ENCODE measurements around the gene FAM89A.

The FAM89A gene

DNA sequence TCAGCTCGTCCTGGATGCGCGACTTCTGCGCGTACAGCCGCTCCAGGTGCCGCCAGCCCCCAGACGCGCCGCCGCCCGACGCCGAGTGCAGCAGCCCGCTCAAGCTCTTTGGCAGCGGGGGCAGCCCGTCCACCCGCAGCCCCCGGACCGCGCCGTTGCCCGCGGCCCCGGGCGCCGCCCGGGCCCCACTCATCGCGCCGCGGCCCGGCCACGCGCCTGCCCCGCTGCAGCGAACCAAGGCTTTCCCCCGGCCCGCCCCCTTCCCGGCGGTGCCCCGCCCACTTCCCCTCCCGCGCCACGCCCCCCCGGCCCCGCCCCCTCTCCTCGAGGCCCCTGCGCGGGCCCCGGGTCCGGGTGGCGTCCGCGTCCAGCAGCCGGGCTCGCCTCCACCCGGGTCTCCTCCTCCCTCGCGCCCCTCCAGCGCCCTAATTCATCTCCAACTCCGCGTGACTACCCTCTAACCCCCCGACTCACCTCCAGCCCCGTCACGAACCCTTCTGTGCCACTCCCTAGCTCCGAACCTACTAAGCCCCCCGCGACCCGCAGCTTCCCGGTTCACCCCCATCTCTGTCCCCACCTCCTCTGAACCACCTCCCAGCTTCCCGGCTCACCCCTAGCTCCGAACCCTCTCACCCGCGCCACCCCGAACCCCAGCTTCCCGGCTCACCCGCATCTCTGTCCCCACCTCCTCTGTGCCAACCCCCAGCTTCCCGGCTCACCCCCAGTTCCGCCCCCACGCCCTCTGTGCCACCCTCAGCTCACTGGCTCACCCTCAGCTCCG is at the start of gene FAM89A:
TSS of gene FAM89A (minus strand) at position 236 of the 781 bp plus-strand sequence. CDS start at position 193, 43 bp downstream.
- DNase-seq = peak; percentile 66 to 77

DNA sequence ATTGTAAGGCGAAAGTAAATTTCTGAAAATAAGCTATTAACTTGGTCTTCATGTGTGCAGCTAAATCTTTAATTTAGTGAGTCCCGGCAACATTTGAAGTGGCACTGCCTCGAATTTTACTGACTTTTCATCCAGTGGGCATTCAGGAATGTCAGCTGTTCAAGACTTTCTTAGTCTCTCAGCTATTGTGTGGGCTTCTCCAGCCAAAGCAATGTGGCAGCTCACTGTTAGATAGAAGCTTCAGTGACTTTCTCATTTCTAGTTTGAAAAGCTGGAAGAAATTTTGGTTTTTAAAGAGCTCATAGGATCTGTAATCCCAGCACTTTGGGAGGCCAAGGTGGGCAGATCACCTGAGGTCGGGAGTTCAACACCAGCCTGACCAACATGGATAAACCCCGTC is 44.3 kb upstream of the FAM89A start:
- DNase-seq = no peak

DNA sequence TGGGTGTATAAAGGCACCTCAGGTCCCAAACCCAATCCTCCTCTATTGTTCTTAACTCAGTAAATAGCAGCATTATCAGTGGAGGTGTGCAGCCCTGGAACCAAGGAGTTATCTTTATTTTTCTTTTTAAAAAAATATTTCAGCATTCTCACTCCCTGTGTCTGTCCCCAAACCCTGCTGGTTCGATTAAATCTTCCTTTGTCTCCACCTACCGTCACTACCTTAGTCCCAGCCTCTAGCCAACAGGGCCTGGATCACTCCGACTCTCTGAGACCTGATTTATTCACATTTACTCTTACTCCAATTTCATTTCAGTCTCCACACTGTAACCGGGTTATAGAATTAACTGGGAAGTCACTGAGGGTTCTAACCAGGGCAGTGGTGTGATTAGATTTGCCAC is 39.1 kb upstream of the FAM89A start:
- DNase-seq = no peak

DNA sequence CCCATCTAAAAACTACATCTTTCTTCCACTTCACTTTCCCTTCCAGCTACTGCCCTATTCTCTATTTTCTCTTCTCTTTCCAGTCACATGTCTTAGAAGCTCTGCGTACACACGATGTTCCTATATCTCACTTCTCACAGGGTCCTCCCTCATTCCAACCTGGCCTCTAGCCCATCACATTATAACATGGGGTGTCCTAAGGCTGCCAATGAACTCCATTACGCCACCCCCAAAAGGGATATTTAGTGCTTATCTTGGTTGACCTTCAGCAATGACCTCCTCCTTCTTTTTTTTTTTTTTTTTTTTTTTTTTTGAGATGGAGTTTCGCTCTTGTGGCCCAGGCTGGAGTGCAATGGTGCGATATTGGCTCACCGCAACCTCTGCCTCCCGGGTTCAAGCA is 38.2 kb upstream of the FAM89A start:
- no peak for DNase-seq

DNA sequence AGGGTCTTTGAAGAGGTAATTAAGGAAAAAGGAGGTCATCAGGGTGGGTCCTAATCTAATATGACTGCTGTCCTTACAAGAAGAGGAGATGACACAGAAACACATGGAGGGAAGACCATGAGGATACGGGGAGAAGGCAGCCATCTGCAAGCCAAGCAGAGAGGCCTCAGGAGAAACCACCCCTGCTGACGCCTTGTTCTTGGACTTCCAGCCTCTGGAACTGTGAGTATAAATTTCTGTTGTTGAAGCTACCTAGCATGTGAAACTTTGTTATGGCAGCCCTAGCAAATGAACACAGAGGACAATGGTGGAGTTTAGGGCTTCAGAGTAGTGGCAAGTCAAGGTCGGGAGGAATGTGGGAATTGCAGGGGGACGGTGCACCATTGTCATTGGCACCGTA is 36.7 kb upstream of the FAM89A start:
- no peak for DNase-seq

DNA sequence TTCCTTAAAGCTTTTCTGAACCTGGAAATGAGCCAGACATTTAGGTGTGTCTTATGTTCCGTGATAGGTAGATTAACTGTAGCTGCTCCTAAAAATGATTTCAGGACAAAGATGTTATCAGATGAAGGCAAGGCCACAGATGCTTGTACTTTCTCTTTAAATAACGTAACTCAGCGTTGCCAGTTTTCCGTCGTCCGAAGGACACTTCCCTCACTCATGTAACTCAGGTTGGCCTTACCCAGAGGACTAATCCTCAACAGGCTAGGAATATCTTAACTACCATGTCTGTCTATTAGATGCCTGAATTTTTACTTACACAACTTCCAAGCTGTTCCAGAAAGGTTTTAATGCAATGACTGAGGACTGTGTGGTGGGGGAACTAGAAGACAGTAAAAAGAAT is 35.4 kb upstream of the FAM89A start:
- DNase-seq = no peak

DNA sequence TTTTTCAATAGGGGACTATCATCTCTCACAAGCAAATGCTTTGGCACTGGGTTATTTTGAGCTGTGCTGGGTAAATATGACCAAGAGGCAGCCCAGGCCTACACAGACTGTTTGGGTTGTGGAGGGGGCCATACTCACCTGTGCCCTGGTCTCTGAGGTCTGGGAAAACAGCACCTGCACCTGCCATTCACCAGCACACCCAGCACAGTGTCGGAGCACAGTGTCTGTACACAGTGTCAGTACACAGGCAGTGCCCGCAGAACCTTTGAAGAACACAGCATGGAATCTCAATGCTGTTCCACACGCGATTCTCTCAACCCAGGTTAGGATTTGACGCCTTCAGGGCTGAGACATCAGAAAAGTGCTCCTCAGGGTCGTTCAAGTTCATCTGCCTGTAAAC is 35.0 kb upstream of the FAM89A start:
- DNase-seq = no peak

DNA sequence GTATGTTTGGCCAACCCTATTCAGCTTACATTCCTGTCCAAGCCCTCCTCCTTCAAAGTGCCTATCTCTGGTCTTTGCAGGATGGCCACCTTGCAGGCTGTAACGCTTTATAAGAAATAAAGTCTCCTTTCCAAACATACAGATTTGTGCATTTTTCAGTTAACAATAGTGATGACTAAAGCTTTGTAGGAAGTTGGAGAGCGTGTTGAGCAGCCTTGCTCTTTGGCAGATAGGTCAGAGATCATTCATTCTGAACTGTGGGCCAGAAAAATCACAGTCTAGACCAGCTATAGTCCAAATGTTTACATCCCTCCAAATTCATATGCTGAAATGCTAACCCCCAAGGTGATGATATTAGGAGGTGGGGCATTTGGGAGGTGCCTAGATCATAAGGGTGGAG is 34.0 kb upstream of the FAM89A start:
- no peak for DNase-seq

DNA sequence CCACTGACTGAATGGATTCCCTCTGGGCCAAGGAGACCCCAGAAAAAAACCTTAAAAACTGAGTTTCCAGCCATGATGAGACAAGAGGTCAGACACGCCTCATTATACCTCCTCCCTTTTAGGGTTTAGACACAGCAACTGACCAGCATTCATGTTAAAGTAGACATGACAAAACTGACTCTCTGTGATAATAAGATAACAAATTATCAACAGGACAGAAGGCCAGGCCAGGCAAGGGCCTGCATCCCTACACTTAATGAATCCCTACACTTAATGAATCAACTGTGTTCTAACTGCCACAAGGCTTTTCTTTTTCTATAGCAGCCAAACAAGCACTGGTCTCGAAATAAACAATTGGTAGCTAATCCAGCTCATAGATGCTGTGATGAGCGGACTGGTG is 33.3 kb upstream of the FAM89A start:
- DNase-seq = no peak

DNA sequence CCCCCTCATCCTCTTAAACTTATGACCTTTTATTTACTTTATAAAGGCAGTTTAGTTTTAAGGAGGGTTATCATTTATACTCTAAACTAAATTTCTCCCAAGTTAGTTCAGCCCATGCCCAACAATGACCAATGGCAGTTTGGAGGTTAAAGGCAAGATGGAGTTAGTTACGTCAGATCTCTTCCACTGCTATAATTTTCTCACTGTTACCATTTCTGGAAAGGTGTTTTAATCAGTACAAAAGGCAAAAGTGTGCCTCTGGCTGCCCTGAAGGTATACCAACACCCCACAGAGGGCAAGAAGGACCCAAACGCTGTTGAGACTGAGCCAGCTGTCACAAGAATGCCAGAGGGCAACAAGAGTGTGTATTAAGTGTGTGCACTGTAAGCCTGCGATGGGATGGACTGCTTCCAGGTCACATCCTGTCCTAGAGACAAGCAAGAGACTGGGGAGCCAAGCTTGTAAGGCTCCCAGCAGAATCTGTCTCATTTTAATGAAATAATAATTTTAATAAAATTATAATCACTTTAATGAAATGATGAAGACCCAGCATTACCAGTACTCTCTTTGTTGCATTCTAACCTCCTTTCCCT is 32.5 kb upstream of the FAM89A start:
- no peak for DNase-seq

DNA sequence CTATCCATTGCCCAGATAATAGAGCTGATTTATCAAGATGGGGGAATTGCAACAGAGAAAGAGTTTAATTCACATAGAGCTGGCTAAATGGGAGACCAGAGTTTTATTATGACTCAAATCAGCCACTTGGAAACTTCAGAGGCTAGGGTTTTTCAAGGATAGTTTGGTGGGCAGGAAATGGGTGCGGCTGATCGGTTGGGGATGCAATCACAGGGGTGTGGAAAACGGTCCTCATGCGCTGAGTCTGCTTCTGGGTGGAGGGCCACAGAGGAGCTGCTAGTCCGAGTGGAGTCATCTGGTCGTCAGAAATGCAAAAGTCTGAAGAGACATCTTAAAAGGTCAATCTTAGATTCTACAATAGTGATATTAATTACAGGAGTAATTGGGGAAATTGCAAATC is 32.0 kb upstream of the FAM89A start:
- DNase-seq = no peak

DNA sequence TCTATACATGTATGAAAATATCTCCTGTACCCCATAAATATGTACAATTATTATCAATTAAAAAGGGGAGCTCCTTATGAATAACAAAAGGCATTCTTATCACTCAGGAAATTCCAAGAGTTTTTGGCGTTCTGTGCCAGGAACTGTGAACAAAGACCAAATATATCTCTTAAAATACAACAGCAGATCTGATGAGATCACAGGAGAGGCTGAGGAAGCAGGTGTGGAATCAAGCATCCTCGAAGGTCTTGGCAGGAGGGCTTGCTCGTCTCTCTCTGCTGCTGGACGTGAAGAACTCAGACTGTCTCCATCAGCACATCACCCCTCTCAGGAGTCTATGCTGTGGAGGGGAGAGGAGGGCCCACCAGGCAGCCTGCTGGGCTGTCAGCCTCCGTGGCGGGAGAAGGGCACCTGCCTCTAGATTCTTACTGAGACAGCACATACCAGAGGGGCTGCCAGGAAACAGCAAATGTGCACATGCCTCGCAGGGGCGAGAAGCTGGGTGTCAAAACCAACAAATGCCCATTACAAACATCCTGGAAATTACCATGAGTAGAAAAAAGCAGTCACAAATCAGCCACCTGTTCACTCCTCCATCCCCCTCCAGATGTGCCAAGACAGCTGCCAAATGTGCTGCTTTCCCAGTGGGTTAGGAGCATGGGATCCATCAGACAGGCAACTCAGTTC is 30.8 kb upstream of the FAM89A start:
- no peak for DNase-seq

DNA sequence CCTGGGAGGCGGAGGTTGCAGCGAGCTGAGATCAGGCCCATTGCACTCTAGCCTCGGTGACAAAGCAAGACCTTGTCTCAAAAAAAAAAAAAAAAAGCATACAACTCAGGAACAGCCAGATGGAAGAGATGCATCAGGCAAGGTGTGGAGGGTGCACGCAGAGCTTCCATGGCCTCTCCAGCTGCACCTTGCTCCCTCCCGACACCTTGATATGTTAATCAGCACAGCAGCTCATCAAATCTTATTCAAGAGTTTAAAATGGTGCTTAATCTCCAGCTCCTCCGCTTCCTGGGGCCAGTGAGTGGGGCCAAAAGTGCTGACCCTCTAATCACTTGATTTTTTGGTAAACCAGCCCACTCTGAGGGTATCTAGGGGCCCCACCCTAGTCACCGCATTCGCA is 29.3 kb upstream of the FAM89A start:
- no peak for DNase-seq

DNA sequence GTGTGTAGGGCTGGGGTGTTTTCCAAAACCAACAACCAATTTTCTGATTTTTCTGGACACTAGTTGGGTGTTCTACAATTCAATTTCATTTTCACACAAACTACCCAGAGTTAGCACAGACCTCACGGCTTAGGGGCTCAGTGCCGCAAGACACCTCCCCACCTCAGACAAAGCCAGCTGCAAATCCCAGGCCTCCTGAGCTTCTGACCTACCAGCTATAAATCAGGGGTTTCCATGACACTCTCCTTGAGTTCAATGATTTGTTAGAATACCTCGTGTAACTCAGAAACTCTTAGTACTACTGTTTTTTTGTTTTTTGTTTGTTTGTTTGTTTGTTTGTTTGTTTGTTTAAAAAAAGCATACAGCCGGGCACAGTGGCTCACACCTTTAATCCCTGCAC is 28.7 kb upstream of the FAM89A start:
- no peak for DNase-seq

DNA sequence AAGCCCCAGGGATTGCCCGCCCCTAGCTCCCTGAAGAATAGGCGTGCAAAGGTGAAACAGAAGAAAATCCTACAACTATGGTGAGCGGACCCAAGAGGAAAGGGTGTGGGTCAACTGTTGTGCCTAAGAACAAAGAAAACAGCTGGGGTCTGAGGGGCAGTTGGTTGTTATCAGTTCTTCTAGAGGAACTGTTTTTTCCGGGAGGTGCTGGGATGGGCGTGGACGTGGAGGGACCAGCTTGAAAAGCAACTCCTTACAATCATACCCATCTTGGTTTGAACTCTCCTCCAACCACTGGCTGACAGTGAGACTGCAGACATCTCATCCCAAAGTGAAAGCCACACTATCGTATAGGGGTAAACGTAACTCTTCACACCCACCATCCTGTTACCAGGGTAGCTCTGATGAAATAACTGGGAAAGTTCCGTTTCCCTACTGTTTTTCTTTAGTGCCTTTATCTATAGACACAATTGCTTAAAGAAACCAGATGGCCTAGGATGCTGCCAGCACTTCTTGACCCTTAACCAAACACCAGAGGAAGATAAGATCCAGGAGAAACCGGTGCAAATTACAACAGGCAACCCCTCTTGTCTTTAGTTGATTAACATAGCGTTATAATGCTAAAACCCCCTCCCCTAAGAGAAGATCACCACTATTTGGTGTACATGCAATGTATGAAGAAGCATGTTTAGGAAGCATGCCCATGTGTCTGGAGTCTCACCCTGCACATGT is 25.6 kb upstream of the FAM89A start:
- DNase-seq = no peak

DNA sequence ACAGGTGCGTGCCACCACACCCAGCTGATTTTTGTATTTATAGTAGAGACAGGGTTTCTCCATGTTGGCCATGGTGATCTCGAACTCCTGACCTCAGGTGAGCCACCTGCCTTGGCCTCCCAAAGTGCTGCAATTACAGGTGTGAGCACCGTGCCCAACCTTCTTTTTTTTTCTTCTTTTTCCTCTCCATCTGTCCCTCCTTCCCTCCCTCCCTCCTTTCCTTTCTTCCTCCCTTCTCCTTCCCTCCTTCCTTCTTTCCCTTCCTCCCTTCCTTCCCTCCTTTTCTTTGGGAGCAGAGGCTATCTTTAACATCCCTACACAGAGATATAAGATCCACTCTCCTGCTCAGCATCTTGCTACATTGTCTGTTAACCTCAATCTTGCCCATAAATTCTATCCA is 24.4 kb upstream of the FAM89A start:
- no peak for DNase-seq

DNA sequence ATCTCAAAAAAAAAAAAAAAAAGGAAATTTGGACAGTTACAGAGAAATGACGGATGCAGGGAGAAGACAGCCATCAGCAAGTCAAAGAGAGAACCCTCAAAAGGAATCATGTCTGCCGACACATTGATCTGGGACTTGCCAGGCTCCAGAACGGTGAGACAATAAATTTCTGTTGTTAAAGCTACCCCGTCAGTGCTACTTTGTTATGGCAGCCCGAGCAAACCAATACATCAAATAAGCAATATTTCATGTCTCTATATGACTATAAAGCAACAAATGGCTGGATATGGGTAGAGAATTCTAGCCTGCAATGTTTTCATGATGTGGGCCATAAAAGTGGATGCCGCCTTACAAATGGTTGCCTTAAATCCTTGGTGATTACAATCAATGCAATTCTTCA is 23.3 kb upstream of the FAM89A start:
- no peak for DNase-seq

DNA sequence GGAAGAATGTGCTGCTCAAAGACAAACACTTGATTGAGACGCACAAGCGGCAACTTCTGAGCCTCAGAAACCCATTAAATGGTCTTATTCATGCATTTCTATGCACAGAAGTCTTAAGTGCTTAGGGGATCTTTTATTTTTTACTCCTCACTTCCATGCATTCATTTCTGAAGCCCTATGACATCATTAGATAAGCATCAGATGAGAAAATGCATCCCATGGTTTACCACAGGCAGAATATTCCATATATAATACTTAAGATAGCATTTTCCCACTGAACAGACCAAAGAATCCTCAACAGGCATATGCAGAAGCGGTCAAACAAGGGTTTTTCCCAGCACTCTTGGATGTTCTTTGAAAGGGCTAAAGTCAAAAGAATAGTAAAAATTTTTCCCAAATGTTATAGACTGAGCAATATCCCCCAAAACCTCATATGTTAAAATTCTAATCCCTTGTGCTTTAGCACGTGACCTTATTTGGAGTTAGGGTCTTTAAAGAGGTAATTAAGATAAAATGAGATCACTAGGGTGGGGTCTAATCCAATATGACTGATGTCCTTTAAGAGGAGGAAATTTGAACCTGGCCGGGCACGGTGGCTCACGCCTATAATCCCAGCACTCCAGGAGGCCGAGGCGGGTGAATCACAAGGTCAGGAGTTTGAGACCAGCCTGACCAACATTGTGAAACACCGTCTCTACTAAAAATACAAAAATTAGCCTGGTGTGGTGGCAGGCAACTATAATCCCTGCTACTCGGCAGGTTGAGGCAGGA is 22.6 kb upstream of the FAM89A start:
- no peak for DNase-seq

DNA sequence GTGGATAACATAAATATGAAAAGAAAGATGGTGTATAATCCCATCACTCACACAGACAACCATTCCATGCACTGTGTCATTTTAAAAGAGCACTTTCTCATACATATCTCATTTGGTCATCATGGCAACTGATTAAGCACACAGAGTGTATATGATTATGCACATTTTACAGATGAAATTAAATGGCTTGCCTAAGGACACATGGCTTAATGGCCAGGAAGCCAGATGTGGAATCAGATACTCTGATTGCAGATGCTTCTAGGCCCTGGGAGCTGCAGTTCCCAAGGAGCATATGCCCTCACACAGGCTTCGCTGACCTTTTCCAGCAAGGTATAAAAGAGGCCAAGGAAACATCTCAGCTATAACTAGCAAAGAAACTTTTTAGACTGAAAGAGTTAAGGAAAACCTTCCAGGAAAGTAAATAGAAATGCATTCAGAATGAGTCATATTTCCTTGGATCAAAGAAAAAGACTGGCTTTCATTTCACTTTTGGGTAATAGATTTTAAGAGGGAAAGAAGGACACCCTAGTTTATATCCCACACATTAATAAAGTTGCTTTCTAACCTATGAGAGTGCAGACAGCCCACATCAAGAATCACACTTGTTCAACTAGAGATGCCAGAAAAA is 19.6 kb upstream of the FAM89A start:
- no peak for DNase-seq

DNA sequence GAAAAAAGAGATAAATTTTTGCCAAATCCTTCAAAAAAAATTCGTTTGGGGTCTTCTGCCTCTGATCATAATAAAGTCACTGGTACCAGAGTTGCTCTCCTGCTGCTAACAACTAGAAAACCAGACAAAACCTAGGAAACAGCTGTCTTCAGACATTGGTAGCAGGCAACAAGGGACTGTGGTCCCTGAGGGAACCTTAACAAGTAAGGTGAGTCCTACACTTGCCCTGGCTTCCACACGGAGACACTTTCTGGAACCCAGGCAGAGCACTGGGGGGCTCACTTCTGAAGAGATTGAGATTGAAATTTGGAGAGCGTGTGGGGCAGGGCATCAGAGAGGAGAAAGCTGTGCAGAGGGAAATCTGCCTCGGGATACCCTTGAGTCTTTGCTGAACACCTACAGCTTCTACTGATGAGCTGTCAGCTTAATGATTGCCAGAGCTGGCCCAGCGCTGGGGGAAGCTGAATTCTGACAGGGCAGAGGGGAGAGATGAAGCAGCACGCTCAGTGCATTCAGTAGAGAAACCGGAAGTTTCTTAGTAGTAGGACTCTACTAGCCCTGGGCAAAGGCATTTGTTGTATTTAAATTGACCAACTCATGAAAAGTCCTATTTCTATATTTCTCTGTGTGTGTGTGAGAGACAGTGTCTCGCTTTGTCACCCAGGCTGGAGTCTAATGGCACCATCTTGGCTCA is 18.5 kb upstream of the FAM89A start:
- DNase-seq = no peak

DNA sequence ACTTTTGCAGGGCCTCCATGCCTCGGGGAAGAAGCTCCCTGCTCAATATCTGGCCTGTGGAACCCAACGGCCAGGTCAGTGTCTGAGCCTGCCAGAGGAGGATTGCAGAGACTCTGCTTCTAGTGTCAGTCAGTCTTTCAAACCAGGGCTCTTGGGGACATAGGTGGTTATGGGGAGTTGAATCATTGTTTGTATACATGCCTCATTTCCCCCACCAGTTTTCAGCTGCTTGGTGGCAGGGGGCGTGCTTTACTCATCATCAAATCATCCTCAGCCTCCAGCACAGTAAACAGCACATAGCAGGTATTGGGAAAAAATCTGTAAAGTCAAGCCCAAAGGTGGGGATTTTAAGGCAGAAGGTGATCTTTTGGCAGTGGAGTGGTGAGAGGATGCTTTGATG is 17.4 kb upstream of the FAM89A start:
- DNase-seq = no peak

DNA sequence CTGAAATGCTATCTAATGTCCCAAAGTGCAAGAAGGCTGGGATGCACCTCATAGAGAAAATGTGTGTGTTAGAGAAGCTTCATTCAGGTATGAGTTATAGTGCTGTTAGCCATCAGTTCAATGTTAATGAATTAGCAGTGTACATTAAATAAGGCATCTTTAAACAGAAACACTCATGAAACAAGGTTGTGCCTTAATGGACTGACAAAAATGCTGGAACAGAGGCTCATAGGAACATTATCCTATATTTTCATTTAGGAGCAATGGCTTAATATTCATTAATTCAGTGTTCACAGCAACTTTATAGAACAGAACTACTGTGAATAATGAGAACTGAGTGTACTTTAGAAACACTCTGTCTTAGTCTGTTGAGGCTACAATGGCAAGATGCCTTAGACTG is 15.2 kb upstream of the FAM89A start:
- DNase-seq = no peak

Measured in CD4-positive, alpha-beta T cell treated with Interleukin-4 for 1 hour (primary cell).